Measurements from ENCODE around the gene SGPL1.

DNA sequence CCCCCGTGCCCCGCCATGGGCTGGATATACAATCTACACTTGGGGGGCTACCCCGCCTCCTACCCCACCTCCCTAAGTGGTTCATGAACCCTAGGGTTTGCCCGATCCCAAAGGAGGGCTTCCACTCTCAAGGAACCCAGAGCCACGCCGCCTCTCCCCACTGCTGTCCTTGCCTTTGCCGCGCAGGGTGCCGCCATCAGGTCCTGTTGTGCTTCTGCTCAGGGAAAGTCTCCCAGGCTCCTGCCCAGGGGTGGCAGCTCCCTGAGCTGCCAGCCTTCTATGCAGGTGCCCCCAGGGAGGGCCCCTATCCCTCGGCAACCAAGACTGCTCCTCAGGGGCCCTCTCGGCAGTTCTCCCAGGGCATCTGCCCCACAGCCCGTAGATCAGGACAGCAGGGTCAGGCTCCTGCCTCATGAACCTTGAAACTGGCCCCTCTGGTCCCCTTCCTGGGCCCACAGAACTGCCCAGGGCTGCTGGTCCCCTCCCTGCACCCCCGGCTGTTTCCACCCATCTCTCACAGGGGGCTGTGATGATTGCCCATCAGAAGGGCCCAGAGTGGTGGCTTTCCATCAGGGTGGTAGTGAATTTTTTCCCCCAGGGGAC, 85.6 kb downstream of the SGPL1 start:
- no peak for TF ChIP-seq POLR2A (IDR thresholded peaks at IDR 0.05)
- TF ChIP-seq, protein P1, sequence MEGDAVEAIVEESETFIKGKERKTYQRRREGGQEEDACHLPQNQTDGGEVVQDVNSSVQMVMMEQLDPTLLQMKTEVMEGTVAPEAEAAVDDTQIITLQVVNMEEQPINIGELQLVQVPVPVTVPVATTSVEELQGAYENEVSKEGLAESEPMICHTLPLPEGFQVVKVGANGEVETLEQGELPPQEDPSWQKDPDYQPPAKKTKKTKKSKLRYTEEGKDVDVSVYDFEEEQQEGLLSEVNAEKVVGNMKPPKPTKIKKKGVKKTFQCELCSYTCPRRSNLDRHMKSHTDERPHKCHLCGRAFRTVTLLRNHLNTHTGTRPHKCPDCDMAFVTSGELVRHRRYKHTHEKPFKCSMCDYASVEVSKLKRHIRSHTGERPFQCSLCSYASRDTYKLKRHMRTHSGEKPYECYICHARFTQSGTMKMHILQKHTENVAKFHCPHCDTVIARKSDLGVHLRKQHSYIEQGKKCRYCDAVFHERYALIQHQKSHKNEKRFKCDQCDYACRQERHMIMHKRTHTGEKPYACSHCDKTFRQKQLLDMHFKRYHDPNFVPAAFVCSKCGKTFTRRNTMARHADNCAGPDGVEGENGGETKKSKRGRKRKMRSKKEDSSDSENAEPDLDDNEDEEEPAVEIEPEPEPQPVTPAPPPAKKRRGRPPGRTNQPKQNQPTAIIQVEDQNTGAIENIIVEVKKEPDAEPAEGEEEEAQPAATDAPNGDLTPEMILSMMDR (IDR thresholded peaks at IDR 0.05) = no peak
